ENCODE data around the gene ESPL1. TPM values are rescaled to one million over a fixed set of nuclear protein-coding genes. Genes with fewer than 3 reads are reported as not detected.

Gene ESPL1
- total RNA-seq, 1 experiment from 2014 or later: 54.6 TPM

DNA sequence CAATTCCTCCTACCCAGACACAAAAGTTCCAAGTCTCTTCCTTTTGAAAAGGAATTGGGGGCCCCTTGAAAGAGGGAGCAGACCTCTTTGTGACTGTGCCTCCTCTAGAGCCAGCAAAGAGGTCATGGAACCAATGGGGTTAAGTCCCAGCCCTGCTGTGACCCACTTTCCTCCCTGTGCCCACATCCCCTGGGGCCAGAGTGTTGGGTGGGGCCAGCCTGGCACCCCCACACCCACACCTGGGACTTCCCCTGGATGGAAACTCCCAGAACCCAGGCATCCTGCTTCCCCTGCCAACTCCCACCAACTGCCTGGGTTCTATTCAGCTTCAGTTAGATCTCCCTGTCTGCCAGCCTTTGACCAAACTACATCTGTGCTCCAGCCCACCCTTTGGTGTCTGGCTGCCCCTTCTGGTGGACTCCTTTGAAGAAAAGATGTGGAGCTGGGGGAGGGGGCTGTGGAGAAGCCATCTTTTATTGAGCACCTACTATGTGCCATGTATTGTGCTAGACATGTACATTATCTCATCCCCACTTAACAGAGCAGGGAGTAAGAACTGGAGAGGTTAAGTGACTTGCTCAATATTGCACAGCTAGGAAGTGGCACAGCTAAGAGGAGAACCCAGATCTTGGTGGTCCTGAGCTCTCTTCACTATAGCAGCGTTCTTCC, 31.5 kb upstream of the ESPL1 start:
- DNase-seq (ENCODE audit: low read depth, low spot score) (no peak), ATAC-seq (no peak)
- Histone ChIP-seq H3K4me1 (ENCODE audit: control insufficient read depth, insufficient read depth, low read length) (peaks cover 21% of the 10 kb centered on the region), H3K27me3 (ENCODE audit: control insufficient read depth, insufficient read depth, low read length) (no peaks in the 10 kb centered on the region; the same call in 1 of the 2 replicates), H3K36me3 (ENCODE audit: control insufficient read depth, insufficient read depth, low read length) (no peaks in the 10 kb centered on the region; the same call in 1 of the 2 replicates), H3K4me3 (ENCODE audit: low read depth in 2 of 2, low read length in 2 of 2) (no peak overlapping the region), H3K9me3 (ENCODE audit: control insufficient read depth, insufficient read depth, low read depth, low read length) (no peaks in the 10 kb centered on the region), H3K27ac (ENCODE audit: low read length) (no peak overlapping the region)
- no TSS peak for BruUV-seq (replicated peaks)
- CTCF ChIA-PET: no interaction called here
- POLR2A ChIA-PET: interaction anchor here (0.6 kb wide), 1 partner anchor 59 kb away, joined by 4 read pairs; the partner anchor contains the start of gene PFDN5
- TF ChIP-seq POLR2AphosphoS5 (IDR thresholded peaks at IDR 0.05; ENCODE audit: low read depth, low read length) (no peak), SIN3A (IDR thresholded peaks at IDR 0.05; ENCODE audit: borderline replicate concordance, insufficient read depth, low read depth, low read length) (no peak), TCF7L2 (IDR thresholded peaks at IDR 0.05; ENCODE audit: low read depth, low read length) (no peak)
- TF ChIP-seq, protein P1, sequence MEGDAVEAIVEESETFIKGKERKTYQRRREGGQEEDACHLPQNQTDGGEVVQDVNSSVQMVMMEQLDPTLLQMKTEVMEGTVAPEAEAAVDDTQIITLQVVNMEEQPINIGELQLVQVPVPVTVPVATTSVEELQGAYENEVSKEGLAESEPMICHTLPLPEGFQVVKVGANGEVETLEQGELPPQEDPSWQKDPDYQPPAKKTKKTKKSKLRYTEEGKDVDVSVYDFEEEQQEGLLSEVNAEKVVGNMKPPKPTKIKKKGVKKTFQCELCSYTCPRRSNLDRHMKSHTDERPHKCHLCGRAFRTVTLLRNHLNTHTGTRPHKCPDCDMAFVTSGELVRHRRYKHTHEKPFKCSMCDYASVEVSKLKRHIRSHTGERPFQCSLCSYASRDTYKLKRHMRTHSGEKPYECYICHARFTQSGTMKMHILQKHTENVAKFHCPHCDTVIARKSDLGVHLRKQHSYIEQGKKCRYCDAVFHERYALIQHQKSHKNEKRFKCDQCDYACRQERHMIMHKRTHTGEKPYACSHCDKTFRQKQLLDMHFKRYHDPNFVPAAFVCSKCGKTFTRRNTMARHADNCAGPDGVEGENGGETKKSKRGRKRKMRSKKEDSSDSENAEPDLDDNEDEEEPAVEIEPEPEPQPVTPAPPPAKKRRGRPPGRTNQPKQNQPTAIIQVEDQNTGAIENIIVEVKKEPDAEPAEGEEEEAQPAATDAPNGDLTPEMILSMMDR (IDR thresholded peaks at IDR 0.05): no peak
- TF ChIP-seq, protein P2, sequence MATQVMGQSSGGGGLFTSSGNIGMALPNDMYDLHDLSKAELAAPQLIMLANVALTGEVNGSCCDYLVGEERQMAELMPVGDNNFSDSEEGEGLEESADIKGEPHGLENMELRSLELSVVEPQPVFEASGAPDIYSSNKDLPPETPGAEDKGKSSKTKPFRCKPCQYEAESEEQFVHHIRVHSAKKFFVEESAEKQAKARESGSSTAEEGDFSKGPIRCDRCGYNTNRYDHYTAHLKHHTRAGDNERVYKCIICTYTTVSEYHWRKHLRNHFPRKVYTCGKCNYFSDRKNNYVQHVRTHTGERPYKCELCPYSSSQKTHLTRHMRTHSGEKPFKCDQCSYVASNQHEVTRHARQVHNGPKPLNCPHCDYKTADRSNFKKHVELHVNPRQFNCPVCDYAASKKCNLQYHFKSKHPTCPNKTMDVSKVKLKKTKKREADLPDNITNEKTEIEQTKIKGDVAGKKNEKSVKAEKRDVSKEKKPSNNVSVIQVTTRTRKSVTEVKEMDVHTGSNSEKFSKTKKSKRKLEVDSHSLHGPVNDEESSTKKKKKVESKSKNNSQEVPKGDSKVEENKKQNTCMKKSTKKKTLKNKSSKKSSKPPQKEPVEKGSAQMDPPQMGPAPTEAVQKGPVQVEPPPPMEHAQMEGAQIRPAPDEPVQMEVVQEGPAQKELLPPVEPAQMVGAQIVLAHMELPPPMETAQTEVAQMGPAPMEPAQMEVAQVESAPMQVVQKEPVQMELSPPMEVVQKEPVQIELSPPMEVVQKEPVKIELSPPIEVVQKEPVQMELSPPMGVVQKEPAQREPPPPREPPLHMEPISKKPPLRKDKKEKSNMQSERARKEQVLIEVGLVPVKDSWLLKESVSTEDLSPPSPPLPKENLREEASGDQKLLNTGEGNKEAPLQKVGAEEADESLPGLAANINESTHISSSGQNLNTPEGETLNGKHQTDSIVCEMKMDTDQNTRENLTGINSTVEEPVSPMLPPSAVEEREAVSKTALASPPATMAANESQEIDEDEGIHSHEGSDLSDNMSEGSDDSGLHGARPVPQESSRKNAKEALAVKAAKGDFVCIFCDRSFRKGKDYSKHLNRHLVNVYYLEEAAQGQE (IDR thresholded peaks at IDR 0.05; ENCODE audit: insufficient read depth in 1 of 2, low read depth in 2 of 2, low read length in 1 of 2): no peak
- intact Hi-C loops (cut with micrococcal nuclease; ENCODE audit: unreplicated experiment) (no loop called here), in situ Hi-C loops (cut with HindIII; ENCODE audit: low pct_unique_long_range_greater_than_20kb, low sequenced_read_pairs) (no loop called here)

DNA sequence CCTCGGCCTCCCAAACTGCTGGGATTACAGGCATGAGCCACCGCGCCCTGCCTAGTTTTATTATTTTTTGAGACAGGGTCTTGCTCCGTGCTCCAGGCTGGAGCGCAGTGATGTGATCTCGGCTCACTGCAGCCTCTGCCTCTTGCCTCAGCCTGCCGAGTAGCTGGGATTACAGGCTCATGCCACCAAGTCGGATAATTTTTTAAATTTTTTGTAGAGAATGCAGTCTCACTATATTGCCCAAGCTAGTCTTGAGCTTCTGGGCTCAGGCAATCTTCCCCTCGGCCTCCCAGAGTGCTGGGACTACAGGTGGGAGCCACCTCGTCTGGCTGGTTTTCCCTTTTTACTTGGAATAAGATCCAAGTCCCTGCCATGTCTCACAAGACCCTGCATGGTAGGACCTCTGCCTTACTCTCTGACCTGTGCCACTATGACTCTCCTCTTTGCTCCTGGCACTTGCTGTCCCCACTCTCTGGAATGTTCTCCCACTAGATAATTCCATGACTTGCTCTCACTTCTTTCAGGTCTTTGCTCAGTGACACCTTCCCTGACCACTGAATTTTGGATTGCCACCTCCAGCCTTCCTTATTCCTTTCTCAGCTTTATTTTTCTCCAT, 28.3 kb upstream of the ESPL1 start:
- DNase-seq (ENCODE audit: low read depth, low spot score): no peak
- TF ChIP-seq, protein P1 (IDR thresholded peaks at IDR 0.05): no peak
- no peak for TF ChIP-seq TCF7L2 (IDR thresholded peaks at IDR 0.05; ENCODE audit: low read depth, low read length)
- no peak for TF ChIP-seq SIN3A (IDR thresholded peaks at IDR 0.05; ENCODE audit: borderline replicate concordance, insufficient read depth, low read depth, low read length)
- TF ChIP-seq, protein P2 (IDR thresholded peaks at IDR 0.05; ENCODE audit: insufficient read depth in 1 of 2, low read depth in 2 of 2, low read length in 1 of 2): no peak
- no peak for TF ChIP-seq POLR2AphosphoS5 (IDR thresholded peaks at IDR 0.05; ENCODE audit: low read depth, low read length)
- Histone ChIP-seq H3K4me1 (ENCODE audit: control insufficient read depth, insufficient read depth, low read length) (peaks cover 4% of the 10 kb centered on the region; the same call in 1 of the 2 replicates), H3K27ac (ENCODE audit: low read length) (no peak overlapping the region), H3K36me3 (ENCODE audit: control insufficient read depth, insufficient read depth, low read length) (no peaks in the 10 kb centered on the region), H3K27me3 (ENCODE audit: control insufficient read depth, insufficient read depth, low read length) (no peaks in the 10 kb centered on the region; the same call in 1 of the 2 replicates), H3K4me3 (ENCODE audit: low read depth in 2 of 2, low read length in 2 of 2) (no peak overlapping the region), H3K9me3 (ENCODE audit: control insufficient read depth, insufficient read depth, low read depth, low read length) (no peaks in the 10 kb centered on the region)
- no peak for ATAC-seq
- POLR2A ChIA-PET: no interaction called here
- CTCF ChIA-PET: interaction anchor here (1.6 kb wide), 1 partner anchor 12 kb away, joined by 8 read pairs; a partner anchor contains a TSS
- intact Hi-C loops (cut with micrococcal nuclease; ENCODE audit: unreplicated experiment) (no loop called here), in situ Hi-C loops (cut with HindIII; ENCODE audit: low pct_unique_long_range_greater_than_20kb, low sequenced_read_pairs) (no loop called here)
- BruUV-seq (replicated peaks): no TSS peak

Measured in Panc1 (cell line).